ENCODE results near the gene HELLS. TPM values are rescaled to one million over a fixed set of nuclear protein-coding genes. Genes with fewer than 3 reads are reported as not detected.

HELLS gene
- total RNA-seq, 1 donor from 2014 or later, result 23.3 TPM

- H3K9me3 Mint-ChIP-seq (ENCODE audit: unreplicated experiment), result no peaks in the 10 kb centered on the region
- no peak for TF ChIP-seq CTCF (IDR thresholded peaks at IDR 0.05)
- H3K4me1 Mint-ChIP-seq (ENCODE audit: unreplicated experiment), result no peaks in the 10 kb centered on the region
- H3K27ac Mint-ChIP-seq (ENCODE audit: unreplicated experiment), result no peak overlapping the region
- no peaks in the 10 kb centered on the region for H3K36me3 Mint-ChIP-seq (ENCODE audit: unreplicated experiment)
- no peak for DNase-seq (ENCODE audit: extremely low spot score, unreplicated experiment)
- peaks cover 4% of the 10 kb centered on the region for H3K27me3 Mint-ChIP-seq (ENCODE audit: unreplicated experiment)
- no peak overlapping the region for H3K4me3 Mint-ChIP-seq (ENCODE audit: unreplicated experiment)
Measured at GRCh38 chr10:94623572-94623971, 78.0 kb downstream of the HELLS start.

- DNase-seq (ENCODE audit: extremely low spot score, unreplicated experiment), result no peak
- no peaks in the 10 kb centered on the region for H3K9me3 Mint-ChIP-seq (ENCODE audit: unreplicated experiment)
- H3K4me1 Mint-ChIP-seq (ENCODE audit: unreplicated experiment), result no peaks in the 10 kb centered on the region
- H3K4me3 Mint-ChIP-seq (ENCODE audit: unreplicated experiment), result no peak overlapping the region
- no peak overlapping the region for H3K27ac Mint-ChIP-seq (ENCODE audit: unreplicated experiment)
- peaks cover 6% of the 10 kb centered on the region for H3K27me3 Mint-ChIP-seq (ENCODE audit: unreplicated experiment)
- TF ChIP-seq CTCF (IDR thresholded peaks at IDR 0.05), result no peak
- H3K36me3 Mint-ChIP-seq (ENCODE audit: unreplicated experiment), result no peaks in the 10 kb centered on the region
Measured at GRCh38 chr10:94626476-94626875, 80.9 kb downstream of the HELLS start.

GRCh38 chr10:94627511-94627910, 81.9 kb downstream of the HELLS start:
- no peak overlapping the region for H3K27ac Mint-ChIP-seq (ENCODE audit: unreplicated experiment)
- TF ChIP-seq CTCF (IDR thresholded peaks at IDR 0.05), result no peak
- H3K36me3 Mint-ChIP-seq (ENCODE audit: unreplicated experiment), result no peaks in the 10 kb centered on the region
- peaks cover 6% of the 10 kb centered on the region for H3K27me3 Mint-ChIP-seq (ENCODE audit: unreplicated experiment)
- no peaks in the 10 kb centered on the region for H3K9me3 Mint-ChIP-seq (ENCODE audit: unreplicated experiment)
- no peaks in the 10 kb centered on the region for H3K4me1 Mint-ChIP-seq (ENCODE audit: unreplicated experiment)
- DNase-seq (ENCODE audit: extremely low spot score, unreplicated experiment), result no peak
- H3K4me3 Mint-ChIP-seq (ENCODE audit: unreplicated experiment), result no peak overlapping the region

- DNase-seq (ENCODE audit: extremely low spot score, unreplicated experiment), result no peak
- H3K4me3 Mint-ChIP-seq (ENCODE audit: unreplicated experiment), result no peak overlapping the region
- no peaks in the 10 kb centered on the region for H3K36me3 Mint-ChIP-seq (ENCODE audit: unreplicated experiment)
- no peaks in the 10 kb centered on the region for H3K4me1 Mint-ChIP-seq (ENCODE audit: unreplicated experiment)
- TF ChIP-seq CTCF (IDR thresholded peaks at IDR 0.05), result peak; percentile 66
- peaks cover 3% of the 10 kb centered on the region for H3K9me3 Mint-ChIP-seq (ENCODE audit: unreplicated experiment)
- H3K27ac Mint-ChIP-seq (ENCODE audit: unreplicated experiment), result no peak overlapping the region
- H3K27me3 Mint-ChIP-seq (ENCODE audit: unreplicated experiment), result peaks cover 6% of the 10 kb centered on the region
Measured at GRCh38 chr10:94630017-94630688, 84.6 kb downstream of the HELLS start.

GRCh38 chr10:94631077-94631875, 85.7 kb downstream of the HELLS start:
- Mint-ChIP-seq H3K9me3 (ENCODE audit: unreplicated experiment) (peaks cover 11% of the 10 kb centered on the region), H3K27ac (ENCODE audit: unreplicated experiment) (no peak overlapping the region), H3K27me3 (ENCODE audit: unreplicated experiment) (peaks cover 6% of the 10 kb centered on the region), H3K4me3 (ENCODE audit: unreplicated experiment) (no peak overlapping the region), H3K36me3 (ENCODE audit: unreplicated experiment) (no peaks in the 10 kb centered on the region), H3K4me1 (ENCODE audit: unreplicated experiment) (no peaks in the 10 kb centered on the region)
- no peak for TF ChIP-seq CTCF (IDR thresholded peaks at IDR 0.05)
- DNase-seq (ENCODE audit: extremely low spot score, unreplicated experiment), result no peak
